ENCODE results near the gene RABGGTB. TPM values are rescaled to one million over a fixed set of nuclear protein-coding genes. Genes with fewer than 3 reads are reported as not detected.
A peak's percentile ranks its signal among the peaks of the same experiment; 100 is the strongest.

Gene RABGGTB
- total and polyA plus RNA-seq, 4 donors = 60.7 to 99.9 (median 68.1) TPM

DNA sequence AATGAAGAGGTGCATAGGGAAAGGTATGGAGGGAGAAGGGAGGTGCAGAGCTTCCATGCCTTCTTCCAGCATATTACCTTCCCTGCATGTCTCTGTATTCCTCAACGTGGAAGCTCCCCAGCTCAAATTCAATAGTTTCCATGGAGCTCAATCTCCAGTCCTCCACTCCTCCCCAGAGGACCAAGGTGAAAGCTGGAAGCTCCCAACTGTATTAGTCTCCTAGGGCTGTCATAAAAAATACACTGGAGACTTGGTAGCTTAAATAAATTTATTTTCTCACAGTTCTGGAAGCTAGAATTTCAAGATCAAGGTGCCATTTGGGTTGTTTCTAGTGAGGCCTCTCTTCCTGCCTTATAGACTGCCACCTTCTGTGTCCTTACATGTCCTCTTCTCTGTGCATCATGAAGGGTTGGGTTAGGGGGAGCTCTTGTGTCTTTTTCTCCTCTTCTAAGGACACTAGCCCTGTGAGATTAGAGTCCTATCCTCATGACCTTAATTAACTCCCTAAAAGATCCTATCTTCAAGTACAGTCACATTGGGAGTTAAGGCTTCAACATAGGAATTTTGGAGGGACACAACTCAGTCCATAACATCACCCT, 21.9 kb upstream of the RABGGTB start:
- Histone ChIP-seq H3K27me3 (ENCODE audit: control insufficient read depth in 3 of 3, insufficient read depth in 3 of 3, low read length in 2 of 3) (no peaks in the 10 kb centered on the region), H3K9ac (ENCODE audit: insufficient read depth in 1 of 2, low read length in 2 of 2) (no peak overlapping the region), H3K9me3 (ENCODE audit: control insufficient read depth in 4 of 4, insufficient read depth in 3 of 4, low read length in 3 of 4) (no peaks in the 10 kb centered on the region), H3K36me3 (ENCODE audit: control insufficient read depth in 4 of 4, insufficient read depth in 4 of 4, low read length in 4 of 4) (peaks cover 0 to 3% (median 0%) of the 10 kb centered on the region in 4 donors), H3K4me1 (ENCODE audit: control insufficient read depth in 5 of 5, insufficient read depth in 5 of 5, low read length in 5 of 5) (no peaks in the 10 kb centered on the region), H3K27ac (ENCODE audit: low read depth in 1 of 2, low read length in 1 of 2) (no peak overlapping the region), H3K4me3 (no peak overlapping the region)
- TF ChIP-seq CTCF (IDR thresholded peaks at IDR 0.05; ENCODE audit: control extremely low read depth, extremely low read depth) = no peak
- DNase-seq = no peak
- WGBS, 2 donors = 79 to 94% methylated on average over 1 of the region's 1 CpG
- no peak for ATAC-seq (ENCODE audit: insufficient read depth, low FRiP score)

- 89 to 94% methylated on average over 1 of the region's 1 CpG for WGBS, 2 donors
- ATAC-seq (ENCODE audit: insufficient read depth, low FRiP score) = no peak
- peak overlapping the region in 1 of 2 donors; percentile 33 for H3K27ac ChIP-seq (ENCODE audit: low read depth in 1 of 2, low read length in 1 of 2)
These were observed 20.2 kb upstream of the RABGGTB start for GRCh38 chr1:75765697-75766355.

GRCh38 chr1:75768016-75768415, 18.0 kb upstream of the RABGGTB start:
- DNase-seq = no peak
- H3K9me3 ChIP-seq (ENCODE audit: control insufficient read depth in 4 of 4, insufficient read depth in 3 of 4, low read length in 3 of 4) = no peaks in the 10 kb centered on the region
- 87 to 95% methylated on average over 1 of the region's 1 CpG for WGBS, 2 donors
- TF ChIP-seq CTCF (IDR thresholded peaks at IDR 0.05; ENCODE audit: control extremely low read depth, extremely low read depth) = no peak
- H3K36me3 ChIP-seq (ENCODE audit: control insufficient read depth in 4 of 4, insufficient read depth in 4 of 4, low read length in 4 of 4) = no peaks in the 10 kb centered on the region
- H3K9ac ChIP-seq (ENCODE audit: insufficient read depth in 1 of 2, low read length in 2 of 2) = no peak overlapping the region
- no peaks in the 10 kb centered on the region for H3K4me1 ChIP-seq (ENCODE audit: control insufficient read depth in 5 of 5, insufficient read depth in 5 of 5, low read length in 5 of 5)
- ATAC-seq (ENCODE audit: insufficient read depth, low FRiP score) = no peak
- no peak overlapping the region for H3K4me3 ChIP-seq
- H3K27me3 ChIP-seq (ENCODE audit: control insufficient read depth in 3 of 3, insufficient read depth in 3 of 3, low read length in 2 of 3) = no peaks in the 10 kb centered on the region
- H3K27ac ChIP-seq (ENCODE audit: low read depth in 1 of 2, low read length in 1 of 2) = no peak overlapping the region

More at GRCh38 chr1:75765697-75766355, 20.2 kb upstream of the RABGGTB start:
- DNase-seq = no peak
- Histone ChIP-seq H3K9me3 (ENCODE audit: control insufficient read depth in 4 of 4, insufficient read depth in 3 of 4, low read length in 3 of 4) (no peaks in the 10 kb centered on the region), H3K4me3 (no peak overlapping the region), H3K36me3 (ENCODE audit: control insufficient read depth in 4 of 4, insufficient read depth in 4 of 4, low read length in 4 of 4) (peaks cover 0 to 3% (median 0%) of the 10 kb centered on the region in 4 donors), H3K4me1 (ENCODE audit: control insufficient read depth in 5 of 5, insufficient read depth in 5 of 5, low read length in 5 of 5) (no peaks in the 10 kb centered on the region), H3K27me3 (ENCODE audit: control insufficient read depth in 3 of 3, insufficient read depth in 3 of 3, low read length in 2 of 3) (no peaks in the 10 kb centered on the region), H3K9ac (ENCODE audit: insufficient read depth in 1 of 2, low read length in 2 of 2) (no peak overlapping the region)
- no peak for TF ChIP-seq CTCF (IDR thresholded peaks at IDR 0.05; ENCODE audit: control extremely low read depth, extremely low read depth)

Measured in lung (tissue), 12 donors.